Neuronal stem cell (in vitro differentiated cells): Measurements from ENCODE around the gene COL2A1.
A peak's percentile ranks its signal among the peaks of the same experiment; 100 is the strongest.

Experiments
- DNase-seq: peaks from one replicate; pipeline ENCODE4 v3.0.0-alpha.2; 2013; ENCODE audit warnings: low spot score
- H2AFZ ChIP-seq: one replicate; pipeline ENCODE4 v1.6.1; 2013; ENCODE audit warnings: mild to moderate bottlenecking, low read length, inconsistent platforms
- H2AK5ac ChIP-seq: 2 replicates; pipeline ENCODE4 v1.6.1; 2013; ENCODE audit warnings: low read depth, mild to moderate bottlenecking, inconsistent platforms, low read length, moderate library complexity, mixed read lengths
- H2BK120ac ChIP-seq: 2 replicates; pipeline ENCODE4 v1.6.1; 2013; ENCODE audit warnings: low read depth, mild to moderate bottlenecking, inconsistent platforms, low read length, moderate library complexity, mixed read lengths
- H2BK12ac ChIP-seq: one replicate; pipeline ENCODE4 v1.6.1; 2013; ENCODE audit warnings: low read length, inconsistent platforms
- H2BK15ac ChIP-seq: 2 replicates; pipeline ENCODE4 v1.6.1; 2013; ENCODE audit warnings: mild to moderate bottlenecking, low read length, inconsistent platforms, mixed read lengths
- H2BK5ac ChIP-seq: one replicate; pipeline ENCODE4 v1.6.1; 2013; ENCODE audit warnings: inconsistent platforms, mild to moderate bottlenecking, low read length, moderate library complexity
- H3K14ac ChIP-seq: one replicate; pipeline ENCODE4 v1.6.1; 2013; ENCODE audit warnings: low read length, inconsistent platforms
- H3K18ac ChIP-seq: 2 replicates; pipeline ENCODE4 v1.6.1; 2013; ENCODE audit warnings: low read length, inconsistent platforms
- H3K23ac ChIP-seq: 2 replicates; pipeline ENCODE4 v1.6.1; 2013; ENCODE audit warnings: low read depth, mild to moderate bottlenecking, mixed read lengths, low read length, inconsistent platforms; ENCODE audit not compliant: poor library complexity
- H3K27ac ChIP-seq: replicated peaks from 3 replicates; pipeline ENCODE4 v1.5.1; 2013; ENCODE audit warnings: low read length, inconsistent platforms
- H3K27me3 ChIP-seq, 3 experiments: 2 replicates each; pipeline ENCODE4 v1.6.1; 2013; ENCODE audit warnings: low read length in 3 of 3, mild to moderate bottlenecking in 2 of 3, inconsistent platforms in 1 of 3, low read depth in 1 of 3, mixed read lengths in 1 of 3, moderate library complexity in 1 of 3; ENCODE audit not compliant: control insufficient read depth in 3 of 3, insufficient read depth in 3 of 3
- H3K36me3 ChIP-seq, 2 donors: replicated peaks in 1 of 2; 2 replicates each; pipeline ENCODE4 v1.6.1; 2013; ENCODE audit warnings: low read length in 2 of 2; ENCODE audit not compliant: control insufficient read depth in 2 of 2, insufficient read depth in 2 of 2
- H3K4ac ChIP-seq: 2 replicates; pipeline ENCODE4 v1.6.1; 2013; ENCODE audit warnings: inconsistent platforms, mild to moderate bottlenecking, low read length, moderate library complexity
- H3K4me1 ChIP-seq, 2 donors: 1 replicate in 1 of 2; 2 replicates in 1 of 2; pipeline ENCODE4 v1.6.1; 2013; ENCODE audit warnings: low read length in 2 of 2, low read depth in 1 of 2; ENCODE audit not compliant: control insufficient read depth in 2 of 2, insufficient read depth in 1 of 2
- H3K4me2 ChIP-seq: one replicate; pipeline ENCODE4 v1.6.1; 2013; ENCODE audit warnings: mild to moderate bottlenecking, low read length, inconsistent platforms; ENCODE audit not compliant: insufficient read depth, poor library complexity, severe bottlenecking
- H3K4me3 ChIP-seq, 2 donors: 2 replicates each; pipeline ENCODE4 v1.5.1; 2013; ENCODE audit warnings: low read length in 2 of 2, mild to moderate bottlenecking in 2 of 2, inconsistent platforms in 1 of 2, moderate library complexity in 1 of 2
- H3K79me1 ChIP-seq: one replicate; pipeline ENCODE4 v1.6.1; 2013; ENCODE audit warnings: low read depth, mild to moderate bottlenecking, inconsistent platforms, low read length, moderate library complexity
- H3K9ac ChIP-seq: one replicate; pipeline ENCODE4 v1.6.1; 2013; ENCODE audit warnings: mild to moderate bottlenecking, low read depth, low read length, inconsistent platforms; ENCODE audit not compliant: poor library complexity
- H3K9me3 ChIP-seq, 2 donors: replicated peaks in 1 of 2; 2 replicates each; pipeline versions ENCODE3 to v1.6.1; 2013; ENCODE audit warnings: low read length in 2 of 2, mild to moderate bottlenecking in 2 of 2, inconsistent platforms in 1 of 2, low read depth in 1 of 2, mixed read lengths in 1 of 2, moderate library complexity in 1 of 2; ENCODE audit not compliant: control insufficient read depth in 2 of 2, insufficient read depth in 1 of 2
- H4K8ac ChIP-seq: one replicate; pipeline ENCODE4 v1.6.1; 2013; ENCODE audit warnings: low read depth, mild to moderate bottlenecking, inconsistent platforms, low read length, moderate library complexity
- H4K91ac ChIP-seq: one replicate; pipeline ENCODE4 v1.6.1; 2013; ENCODE audit warnings: low read length, low read depth, mild to moderate bottlenecking, inconsistent platforms; ENCODE audit not compliant: poor library complexity
- WGBS, 2 donors: extraction: QIAGEN DNeasy Blood & Tissue Kit; methylation state at CpG; one replicate each; pipeline ENCODE4 v1.1.7; 2013; ENCODE audit warnings: missing lambda C conversion rate in 2 of 2, mixed read lengths in 1 of 2; ENCODE audit not compliant: insufficient read length in 2 of 2, insufficient replicate concordance in 1 of 2; ENCODE audit errors: extremely low coverage in 2 of 2; 5-methylcytosine and 5-hydroxymethylcytosine counted together

COL2A1 gene

GRCh38 chr12:48033451-48033850, 29.2 kb upstream of the COL2A1 start:
- Histone ChIP-seq H3K18ac (peak overlapping the region; percentile 11), H2AK5ac (no peak overlapping the region), H3K27ac (no peak overlapping the region), H2BK12ac (no peak overlapping the region), H4K8ac (no peak overlapping the region), H3K4ac (no peak overlapping the region), H3K23ac (no peak overlapping the region), H3K4me1 (peaks cover 24 to 32% of the 10 kb centered on the region in 2 donors), H2BK15ac (peak overlapping the region; percentile 60), H3K14ac (no peak overlapping the region), H3K79me1 (no peaks in the 10 kb centered on the region), H3K4me2 (no peak overlapping the region), H2BK120ac (no peak overlapping the region), H3K4me3 (no peak overlapping the region), H4K91ac (no peak overlapping the region), H2BK5ac (no peak overlapping the region), H3K9ac (no peak overlapping the region), H3K36me3 (no peaks in the 10 kb centered on the region), H3K27me3 (no peaks in the 10 kb centered on the region), H3K9me3 (no peaks in the 10 kb centered on the region), H2AFZ (no peak overlapping the region)
- no CpG with 5 or more reads among the region's 1 CpG for WGBS, 2 donors
- DNase-seq, result no peak

- no peak overlapping the region for H2AK5ac ChIP-seq
- no peak overlapping the region for H2BK5ac ChIP-seq
- H4K91ac ChIP-seq, result no peak overlapping the region
- no peak overlapping the region for H2BK120ac ChIP-seq
- H2BK15ac ChIP-seq, result no peak overlapping the region
- H3K79me1 ChIP-seq, result no peaks in the 10 kb centered on the region
- H3K18ac ChIP-seq, result peak overlapping the region; percentile 39
- no peak overlapping the region for H3K27ac ChIP-seq
- no peak overlapping the region for H3K4me3 ChIP-seq
- H2AFZ ChIP-seq, result no peak overlapping the region
- no peak overlapping the region for H3K14ac ChIP-seq
- no peak overlapping the region for H3K9ac ChIP-seq
- H3K36me3 ChIP-seq, result no peaks in the 10 kb centered on the region
- DNase-seq, result no peak
- H2BK12ac ChIP-seq, result no peak overlapping the region
- no peaks in the 10 kb centered on the region for H3K27me3 ChIP-seq
- WGBS, 2 donors, result no CpG with 5 or more reads among the region's 1 CpG
- H3K4me1 ChIP-seq, result peaks cover 22 to 30% of the 10 kb centered on the region in 2 donors
- H3K4ac ChIP-seq, result no peak overlapping the region
- no peak overlapping the region for H3K4me2 ChIP-seq
- no peak overlapping the region for H3K23ac ChIP-seq
- H4K8ac ChIP-seq, result no peak overlapping the region
- H3K9me3 ChIP-seq, result no peaks in the 10 kb centered on the region
These were observed 28.3 kb upstream of the COL2A1 start for GRCh38 chr12:48032597-48032996.

- no peaks in the 10 kb centered on the region for H3K27me3 ChIP-seq
- no peak overlapping the region for H3K27ac ChIP-seq
- H3K4me3 ChIP-seq, result no peak overlapping the region
- DNase-seq, result no peak
- H3K9ac ChIP-seq, result no peak overlapping the region
- H4K8ac ChIP-seq, result no peak overlapping the region
- H3K4me1 ChIP-seq, result peaks cover 25 to 30% of the 10 kb centered on the region in 2 donors
- H3K14ac ChIP-seq, result no peak overlapping the region
- no peaks in the 10 kb centered on the region for H3K9me3 ChIP-seq
- H2BK120ac ChIP-seq, result no peak overlapping the region
- H3K4me2 ChIP-seq, result no peak overlapping the region
- no peak overlapping the region for H3K4ac ChIP-seq
- H2BK15ac ChIP-seq, result no peak overlapping the region
- H3K36me3 ChIP-seq, result no peaks in the 10 kb centered on the region
- no peak overlapping the region for H3K18ac ChIP-seq
- H2BK12ac ChIP-seq, result no peak overlapping the region
- H2AFZ ChIP-seq, result peak overlapping the region; percentile 54
- H3K23ac ChIP-seq, result no peak overlapping the region
- no peak overlapping the region for H2AK5ac ChIP-seq
- H4K91ac ChIP-seq, result no peak overlapping the region
- H3K79me1 ChIP-seq, result no peaks in the 10 kb centered on the region
- no CpG with 5 or more reads among the region's 12 CpGs for WGBS, 2 donors
- no peak overlapping the region for H2BK5ac ChIP-seq
These were observed 27.1 kb upstream of the COL2A1 start for GRCh38 chr12:48031135-48031960.

- no peak overlapping the region for H3K27ac ChIP-seq
These were observed 25.9 kb upstream of the COL2A1 start for GRCh38 chr12:48030173-48030650.

More at GRCh38 chr12:48030173-48030650, 25.9 kb upstream of the COL2A1 start:
- Histone ChIP-seq H3K36me3 (no peaks in the 10 kb centered on the region), H2AK5ac (peak overlapping the region; percentile 58), H3K4me1 (peaks cover 27 to 34% of the 10 kb centered on the region in 2 donors), H3K14ac (no peak overlapping the region), H3K9me3 (no peaks in the 10 kb centered on the region), H2BK15ac (peak overlapping the region; percentile 93), H2AFZ (peak overlapping the region; percentile 77), H3K23ac (no peak overlapping the region), H3K4me2 (no peak overlapping the region), H3K27me3 (no peaks in the 10 kb centered on the region), H3K4ac (no peak overlapping the region), H2BK5ac (no peak overlapping the region), H3K79me1 (no peaks in the 10 kb centered on the region), H3K4me3 (no peak overlapping the region), H4K8ac (no peak overlapping the region), H3K9ac (no peak overlapping the region), H2BK12ac (peak overlapping the region; percentile 36), H2BK120ac (peak overlapping the region; percentile 51), H4K91ac (peak overlapping the region; percentile 73), H3K18ac (peak overlapping the region; percentile 78)
- no peak for DNase-seq
- no CpG with 5 or more reads among the region's 4 CpGs for WGBS, 2 donors
